Keratinocyte (primary cell): ENCODE results near the gene QSOX1.

Experiments
- CTCF ChIP-seq, 3 experiments: IDR thresholded peaks in 1 of 3; conservative IDR thresholded peaks in 1 of 3; optimal IDR thresholded peaks in 1 of 3; 2 replicates in 2 of 3; 3 replicates in 1 of 3; pipeline versions ENCODE3 to v1.5.1; 2011; ENCODE audit warnings: low read length in 3 of 3, mild to moderate bottlenecking in 3 of 3, moderate library complexity in 2 of 3, control low read depth in 1 of 3, inconsistent platforms in 1 of 3; ENCODE audit not compliant: insufficient read depth in 2 of 3; ENCODE audit errors: extremely low read depth in 1 of 3
- EZH2 ChIP-seq: IDR thresholded peaks from one replicate; pipeline ENCODE4 v1.6.1; 2012; ENCODE audit warnings: inconsistent platforms, mild to moderate bottlenecking, low read length, moderate library complexity

DNA sequence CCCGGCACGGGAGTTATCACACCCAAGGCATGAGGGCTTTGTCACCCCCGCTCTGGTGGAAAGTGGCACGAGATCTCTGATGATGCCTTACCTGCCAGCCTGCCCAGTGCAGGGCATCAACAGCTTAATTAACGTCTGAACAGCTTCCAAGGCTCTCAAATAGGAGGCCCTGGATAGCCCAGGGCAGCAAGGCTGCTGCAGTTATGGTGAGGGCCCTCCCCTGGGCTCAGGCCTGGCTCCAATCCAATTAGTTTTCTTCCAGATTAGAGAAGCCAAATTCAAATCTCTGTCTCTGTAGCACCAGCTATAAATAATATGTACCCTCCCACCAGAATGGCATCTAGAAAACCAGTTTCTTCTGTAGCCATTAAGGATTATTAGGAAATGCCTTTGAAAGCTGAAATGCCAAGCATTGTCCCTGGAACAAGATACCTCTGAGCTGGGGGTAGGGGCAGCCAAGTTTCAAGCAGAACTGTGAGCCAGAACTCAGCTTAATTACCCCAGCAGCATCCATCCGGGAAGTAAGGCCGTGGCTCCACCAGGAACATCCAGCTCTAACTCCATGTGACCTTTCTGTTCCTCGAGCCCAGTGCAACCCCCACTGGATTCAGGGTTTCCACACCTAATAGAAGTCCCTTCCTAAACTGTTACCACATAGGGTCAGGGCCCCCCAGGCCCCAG, 12.5 kb downstream of the QSOX1 start:
- TF ChIP-seq CTCF (optimal IDR thresholded peaks at IDR 0.05 in 1 of 3, IDR thresholded peaks at IDR 0.05 in 1 of 3, conservative IDR thresholded peaks at IDR 0.05 in 1 of 3; ENCODE audit: extremely low read depth in 1 of 3, insufficient read depth in 2 of 3, low read length in 3 of 3) (no peak), EZH2 (no peak)
